ENCODE measurements around the gene SRGAP3. TPM values are rescaled to one million over a fixed set of nuclear protein-coding genes. Genes with fewer than 3 reads are reported as not detected.
A peak's percentile ranks its signal among the peaks of the same experiment; 100 is the strongest.

The SRGAP3 gene
- total RNA-seq, 1 experiment from 2014 or later: 17.9 TPM

GRCh38 chr3:8970971-8971589, 278.4 kb downstream of the SRGAP3 start:
- peaks cover 16% of the 10 kb centered on the region for H3K27me3 Mint-ChIP-seq (ENCODE audit: low read depth)
- ChIA-PET POLR2A (no interaction called here), CTCF (interaction anchor here (1.1 to 8.7 kb wide), 7 partner anchors 16 to 392 kb away, joined by 3 to 92 read pairs (median 12); partner anchors contain the start of gene THUMPD3)
- no peaks in the 10 kb centered on the region for H3K9me3 Mint-ChIP-seq
- H3K36me3 Mint-ChIP-seq: no peaks in the 10 kb centered on the region
- ATAC-seq: peak; percentile 57; the same call in 1 of the 2 replicates
- H3K4me1 Mint-ChIP-seq: peaks cover 5% of the 10 kb centered on the region; the same call in 1 of the 2 replicates
- no peak overlapping the region for H3K27ac Mint-ChIP-seq
- no peak overlapping the region; the same call in 1 of the 2 replicates for H3K4me3 Mint-ChIP-seq
- peak; percentile 62 for DNase-seq (ENCODE audit: low spot score)
- peak; percentile 90 for TF ChIP-seq CTCF (IDR thresholded peaks at IDR 0.05)
- TF ChIP-seq, protein P1, sequence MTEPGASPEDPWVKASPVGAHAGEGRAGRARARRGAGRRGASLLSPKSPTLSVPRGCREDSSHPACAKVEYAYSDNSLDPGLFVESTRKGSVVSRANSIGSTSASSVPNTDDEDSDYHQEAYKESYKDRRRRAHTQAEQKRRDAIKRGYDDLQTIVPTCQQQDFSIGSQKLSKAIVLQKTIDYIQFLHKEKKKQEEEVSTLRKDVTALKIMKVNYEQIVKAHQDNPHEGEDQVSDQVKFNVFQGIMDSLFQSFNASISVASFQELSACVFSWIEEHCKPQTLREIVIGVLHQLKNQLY (CRISPR knock-in tag; IDR thresholded peaks at IDR 0.05): no peak

DNA sequence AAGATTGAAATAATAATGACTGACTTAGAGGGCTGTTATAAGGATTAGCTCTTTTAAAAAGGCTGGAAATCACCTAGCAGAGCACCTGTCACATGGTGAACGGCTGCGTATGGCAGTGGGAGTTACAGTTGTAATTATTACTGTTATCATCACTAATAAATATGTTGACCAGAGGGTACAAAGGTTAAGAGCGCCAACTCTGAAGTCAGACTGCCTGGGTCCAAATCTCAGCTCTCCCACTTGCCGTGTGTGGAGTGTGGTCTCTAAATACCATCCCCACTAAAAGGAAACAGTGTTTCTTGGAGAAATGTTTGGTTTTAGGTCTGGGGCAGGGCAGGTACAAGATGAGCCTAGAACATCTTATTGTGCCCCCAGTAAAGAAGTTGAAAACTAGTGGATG, 280.2 kb downstream of the SRGAP3 start:
- Mint-ChIP-seq H3K27me3 (ENCODE audit: low read depth) (peaks cover 16% of the 10 kb centered on the region), H3K36me3 (no peaks in the 10 kb centered on the region), H3K9me3 (no peaks in the 10 kb centered on the region), H3K27ac (no peak overlapping the region), H3K4me3 (no peak overlapping the region), H3K4me1 (peaks cover 16% of the 10 kb centered on the region)
- CTCF ChIA-PET: interaction anchor here (3.2 to 7.1 kb wide), 2 partner anchors 18 to 334 kb away, joined by 12 to 43 read pairs; no protein-coding TSS in a partner anchor
- ATAC-seq (no peak), DNase-seq (ENCODE audit: low spot score) (no peak)
- POLR2A ChIA-PET: no interaction called here
- no peak for TF ChIP-seq ZNF416 (CRISPR knock-in tag; IDR thresholded peaks at IDR 0.05)
- TF ChIP-seq, protein P1 (CRISPR knock-in tag; IDR thresholded peaks at IDR 0.05): no peak
- TF ChIP-seq, protein P2, sequence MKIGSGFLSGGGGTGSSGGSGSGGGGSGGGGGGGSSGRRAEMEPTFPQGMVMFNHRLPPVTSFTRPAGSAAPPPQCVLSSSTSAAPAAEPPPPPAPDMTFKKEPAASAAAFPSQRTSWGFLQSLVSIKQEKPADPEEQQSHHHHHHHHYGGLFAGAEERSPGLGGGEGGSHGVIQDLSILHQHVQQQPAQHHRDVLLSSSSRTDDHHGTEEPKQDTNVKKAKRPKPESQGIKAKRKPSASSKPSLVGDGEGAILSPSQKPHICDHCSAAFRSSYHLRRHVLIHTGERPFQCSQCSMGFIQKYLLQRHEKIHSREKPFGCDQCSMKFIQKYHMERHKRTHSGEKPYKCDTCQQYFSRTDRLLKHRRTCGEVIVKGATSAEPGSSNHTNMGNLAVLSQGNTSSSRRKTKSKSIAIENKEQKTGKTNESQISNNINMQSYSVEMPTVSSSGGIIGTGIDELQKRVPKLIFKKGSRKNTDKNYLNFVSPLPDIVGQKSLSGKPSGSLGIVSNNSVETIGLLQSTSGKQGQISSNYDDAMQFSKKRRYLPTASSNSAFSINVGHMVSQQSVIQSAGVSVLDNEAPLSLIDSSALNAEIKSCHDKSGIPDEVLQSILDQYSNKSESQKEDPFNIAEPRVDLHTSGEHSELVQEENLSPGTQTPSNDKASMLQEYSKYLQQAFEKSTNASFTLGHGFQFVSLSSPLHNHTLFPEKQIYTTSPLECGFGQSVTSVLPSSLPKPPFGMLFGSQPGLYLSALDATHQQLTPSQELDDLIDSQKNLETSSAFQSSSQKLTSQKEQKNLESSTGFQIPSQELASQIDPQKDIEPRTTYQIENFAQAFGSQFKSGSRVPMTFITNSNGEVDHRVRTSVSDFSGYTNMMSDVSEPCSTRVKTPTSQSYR (CRISPR knock-in tag; IDR thresholded peaks at IDR 0.05): no peak
- no peak for TF ChIP-seq CREM (CRISPR knock-in tag; IDR thresholded peaks at IDR 0.05)
- TF ChIP-seq SOX15 (CRISPR knock-in tag; IDR thresholded peaks at IDR 0.05): no peak
- TF ChIP-seq GTF2I (CRISPR knock-in tag; conservative IDR thresholded peaks at IDR 0.05): no peak
- no peak for TF ChIP-seq ZNF317 (CRISPR knock-in tag; IDR thresholded peaks at IDR 0.05; ENCODE audit: borderline replicate concordance, low read depth)
- no peak for TF ChIP-seq TEAD1 (CRISPR knock-in tag; IDR thresholded peaks at IDR 0.05)
- TF ChIP-seq MAX (CRISPR knock-in tag; IDR thresholded peaks at IDR 0.05): no peak
- TF ChIP-seq ZNF232 (CRISPR knock-in tag; IDR thresholded peaks at IDR 0.05): no peak
- TF ChIP-seq ATF6 (CRISPR knock-in tag; IDR thresholded peaks at IDR 0.05): no peak

DNA sequence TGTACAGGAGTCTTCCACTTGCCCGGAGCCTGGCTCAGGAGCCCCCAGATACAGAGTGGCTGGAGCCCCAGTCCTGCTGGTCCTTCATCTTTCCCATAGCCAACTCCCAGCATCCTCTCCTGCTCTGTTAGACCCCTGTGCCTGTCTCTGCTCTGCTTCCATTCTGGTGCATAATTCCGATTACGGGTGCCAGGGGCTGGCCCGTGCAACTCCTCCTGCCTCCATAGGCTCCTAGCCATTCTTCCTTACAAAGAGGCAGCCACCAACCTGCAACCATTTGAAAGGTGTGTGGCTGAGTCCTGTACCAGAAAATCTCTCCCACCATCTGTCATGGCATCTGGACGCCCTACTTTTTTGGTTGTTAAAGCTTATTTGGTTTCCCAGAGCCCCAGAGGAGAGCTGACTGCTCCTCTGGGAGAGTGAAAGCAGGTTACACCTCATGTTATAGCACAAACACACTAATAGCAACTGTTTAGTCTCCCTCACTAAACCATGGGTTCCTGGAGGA, 281.0 kb downstream of the SRGAP3 start:
- DNase-seq (ENCODE audit: low spot score) (no peak), ATAC-seq (no peak)
- CTCF ChIA-PET: interaction anchor here (3.2 to 7.1 kb wide), 2 partner anchors 19 to 335 kb away, joined by 12 to 43 read pairs; no protein-coding TSS in a partner anchor
- no peaks in the 10 kb centered on the region for H3K36me3 Mint-ChIP-seq
- H3K27me3 Mint-ChIP-seq (ENCODE audit: low read depth): peaks cover 16% of the 10 kb centered on the region
- H3K4me1 Mint-ChIP-seq: peaks cover 24% of the 10 kb centered on the region
- no peak overlapping the region for H3K4me3 Mint-ChIP-seq
- H3K27ac Mint-ChIP-seq: no peak overlapping the region
- H3K9me3 Mint-ChIP-seq: no peaks in the 10 kb centered on the region
- POLR2A ChIA-PET: no interaction called here
- TF ChIP-seq ZNF219 (CRISPR knock-in tag; IDR thresholded peaks at IDR 0.05; ENCODE audit: borderline replicate concordance): no peak
- no peak for TF ChIP-seq TCF7 (CRISPR knock-in tag; IDR thresholded peaks at IDR 0.05; ENCODE audit: low read depth)
- no peak for TF ChIP-seq GTF2I (CRISPR knock-in tag; conservative IDR thresholded peaks at IDR 0.05)
- TF ChIP-seq, protein P3, sequence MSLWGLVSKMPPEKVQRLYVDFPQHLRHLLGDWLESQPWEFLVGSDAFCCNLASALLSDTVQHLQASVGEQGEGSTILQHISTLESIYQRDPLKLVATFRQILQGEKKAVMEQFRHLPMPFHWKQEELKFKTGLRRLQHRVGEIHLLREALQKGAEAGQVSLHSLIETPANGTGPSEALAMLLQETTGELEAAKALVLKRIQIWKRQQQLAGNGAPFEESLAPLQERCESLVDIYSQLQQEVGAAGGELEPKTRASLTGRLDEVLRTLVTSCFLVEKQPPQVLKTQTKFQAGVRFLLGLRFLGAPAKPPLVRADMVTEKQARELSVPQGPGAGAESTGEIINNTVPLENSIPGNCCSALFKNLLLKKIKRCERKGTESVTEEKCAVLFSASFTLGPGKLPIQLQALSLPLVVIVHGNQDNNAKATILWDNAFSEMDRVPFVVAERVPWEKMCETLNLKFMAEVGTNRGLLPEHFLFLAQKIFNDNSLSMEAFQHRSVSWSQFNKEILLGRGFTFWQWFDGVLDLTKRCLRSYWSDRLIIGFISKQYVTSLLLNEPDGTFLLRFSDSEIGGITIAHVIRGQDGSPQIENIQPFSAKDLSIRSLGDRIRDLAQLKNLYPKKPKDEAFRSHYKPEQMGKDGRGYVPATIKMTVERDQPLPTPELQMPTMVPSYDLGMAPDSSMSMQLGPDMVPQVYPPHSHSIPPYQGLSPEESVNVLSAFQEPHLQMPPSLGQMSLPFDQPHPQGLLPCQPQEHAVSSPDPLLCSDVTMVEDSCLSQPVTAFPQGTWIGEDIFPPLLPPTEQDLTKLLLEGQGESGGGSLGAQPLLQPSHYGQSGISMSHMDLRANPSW (CRISPR knock-in tag; conservative IDR thresholded peaks at IDR 0.05; ENCODE audit: low read depth): no peak
- TF ChIP-seq CTCF (IDR thresholded peaks at IDR 0.05): no peak
- TF ChIP-seq NFATC4 (CRISPR knock-in tag; IDR thresholded peaks at IDR 0.05): no peak

Measured in WTC11 (cell line).